Measurements from ENCODE around the gene SND1.

The SND1 gene

GRCh38 chr7:128124786-128125185 is 472.8 kb downstream of the SND1 start:
- H3K9me3 Mint-ChIP-seq, result no peaks in the 10 kb centered on the region
- H3K4me1 Mint-ChIP-seq, result no peaks in the 10 kb centered on the region
- ATAC-seq (no peak), DNase-seq (no peak)
- no peak overlapping the region for H3K4me3 Mint-ChIP-seq
- H3K27me3 Mint-ChIP-seq, result no peaks in the 10 kb centered on the region
- H3K27ac Mint-ChIP-seq, result peak overlapping the region in 1 of 2 donors; percentile 37

GRCh38 chr7:128125816-128126215 is 473.8 kb downstream of the SND1 start:
- ATAC-seq (no peak), DNase-seq (no peak)
- Mint-ChIP-seq H3K4me3 (no peak overlapping the region), H3K27ac (no peak overlapping the region), H3K27me3 (no peaks in the 10 kb centered on the region), H3K4me1 (no peaks in the 10 kb centered on the region), H3K9me3 (no peaks in the 10 kb centered on the region)

GRCh38 chr7:128128401-128128800 is 476.4 kb downstream of the SND1 start:
- DNase-seq, result no peak
- Mint-ChIP-seq H3K9me3 (no peaks in the 10 kb centered on the region), H3K27ac (no peak overlapping the region), H3K4me3 (no peak overlapping the region), H3K4me1 (no peaks in the 10 kb centered on the region), H3K27me3 (peaks cover under 1% of the 10 kb centered on the region)
- ATAC-seq, result no peak

- no peak for DNase-seq
- no peak for ATAC-seq
- H3K9me3 Mint-ChIP-seq, result no peaks in the 10 kb centered on the region
- no peak overlapping the region for H3K27ac Mint-ChIP-seq
- H3K4me1 Mint-ChIP-seq, result peaks cover 4% of the 10 kb centered on the region
- H3K4me3 Mint-ChIP-seq, result no peak overlapping the region
- H3K27me3 Mint-ChIP-seq, result peaks cover 10% of the 10 kb centered on the region
These were observed 477.4 kb downstream of the SND1 start for GRCh38 chr7:128129224-128129864.

GRCh38 chr7:128131115-128131514 is 479.1 kb downstream of the SND1 start:
- Mint-ChIP-seq H3K9me3 (no peaks in the 10 kb centered on the region), H3K4me3 (no peak overlapping the region), H3K4me1 (peaks cover 16% of the 10 kb centered on the region), H3K27me3 (peaks cover 21% of the 10 kb centered on the region), H3K27ac (no peak overlapping the region)
- no peak for ATAC-seq
- no peak for DNase-seq

- H3K27ac Mint-ChIP-seq, result no peak overlapping the region
- no peak overlapping the region for H3K4me3 Mint-ChIP-seq
- no peaks in the 10 kb centered on the region for H3K9me3 Mint-ChIP-seq
- DNase-seq (no peak), ATAC-seq (no peak)
- H3K4me1 Mint-ChIP-seq, result peaks cover 16% of the 10 kb centered on the region
- H3K27me3 Mint-ChIP-seq, result peaks cover 21% of the 10 kb centered on the region
These were observed 479.7 kb downstream of the SND1 start for GRCh38 chr7:128131731-128132130.

GRCh38 chr7:128132426-128133069 is 480.6 kb downstream of the SND1 start:
- DNase-seq (no peak), ATAC-seq (no peak)
- Mint-ChIP-seq H3K4me1 (peaks cover 16% of the 10 kb centered on the region), H3K9me3 (no peaks in the 10 kb centered on the region), H3K4me3 (no peak overlapping the region), H3K27me3 (peaks cover 21% of the 10 kb centered on the region), H3K27ac (no peak overlapping the region)

- peaks cover 16% of the 10 kb centered on the region for H3K4me1 Mint-ChIP-seq
- ATAC-seq, result no peak
- H3K27ac Mint-ChIP-seq, result peak overlapping the region; percentile 72 to 75
These were observed 483.1 kb downstream of the SND1 start for GRCh38 chr7:128135159-128135514.

GRCh38 chr7:128135515-128136214 is 483.7 kb downstream of the SND1 start:
- H3K27me3 Mint-ChIP-seq, result peaks cover 21% of the 10 kb centered on the region

More at GRCh38 chr7:128135159-128135514, 483.1 kb downstream of the SND1 start:
- Mint-ChIP-seq H3K9me3 (no peaks in the 10 kb centered on the region), H3K4me3 (peak overlapping the region; percentile 67 to 76), H3K27me3 (peaks cover 21% of the 10 kb centered on the region)
- no peak for DNase-seq

GRCh38 chr7:128136215-128136597 is 484.2 kb downstream of the SND1 start:
- H3K27ac Mint-ChIP-seq, result peak overlapping the region in 1 of 2 donors; percentile 72
- peaks cover 21% of the 10 kb centered on the region for H3K27me3 Mint-ChIP-seq
- DNase-seq (no peak), ATAC-seq (peak; percentile 61)
- H3K4me3 Mint-ChIP-seq, result peak overlapping the region; percentile 75 to 76
- H3K4me1 Mint-ChIP-seq, result peaks cover 16% of the 10 kb centered on the region
- no peaks in the 10 kb centered on the region for H3K9me3 Mint-ChIP-seq

More at GRCh38 chr7:128135515-128136214, 483.7 kb downstream of the SND1 start:
- DNase-seq, result peak; percentile 65 to 78
- H3K27ac Mint-ChIP-seq, result peak overlapping the region; percentile 72 to 75
- ATAC-seq, result peak; percentile 93
- H3K9me3 Mint-ChIP-seq, result no peaks in the 10 kb centered on the region
- peaks cover 16% of the 10 kb centered on the region for H3K4me1 Mint-ChIP-seq
- peak overlapping the region; percentile 75 to 76 for H3K4me3 Mint-ChIP-seq

- no peak overlapping the region for H3K27ac Mint-ChIP-seq
- ATAC-seq, result no peak
- H3K27me3 Mint-ChIP-seq, result peaks cover 21% of the 10 kb centered on the region
- peaks cover 16% of the 10 kb centered on the region for H3K4me1 Mint-ChIP-seq
- no peak overlapping the region for H3K4me3 Mint-ChIP-seq
- H3K9me3 Mint-ChIP-seq, result no peaks in the 10 kb centered on the region
- DNase-seq, result no peak
These were observed 485.2 kb downstream of the SND1 start for GRCh38 chr7:128137181-128137580.

- ATAC-seq, result no peak
- peaks cover 10% of the 10 kb centered on the region for H3K27me3 Mint-ChIP-seq
These were observed 487.4 kb downstream of the SND1 start for GRCh38 chr7:128139406-128139805.

GRCh38 chr7:128141683-128142195 is 489.7 kb downstream of the SND1 start:
- H3K9me3 Mint-ChIP-seq, result peaks cover 0 to 4% of the 10 kb centered on the region in 2 donors
- no peaks in the 10 kb centered on the region for H3K4me1 Mint-ChIP-seq
- no peaks in the 10 kb centered on the region for H3K27me3 Mint-ChIP-seq
- no peak for ATAC-seq
- no peak overlapping the region for H3K4me3 Mint-ChIP-seq
- no peak overlapping the region for H3K27ac Mint-ChIP-seq
- DNase-seq, result no peak

More at GRCh38 chr7:128139406-128139805, 487.4 kb downstream of the SND1 start:
- Mint-ChIP-seq H3K4me3 (no peak overlapping the region), H3K27ac (no peak overlapping the region), H3K4me1 (peaks cover 12% of the 10 kb centered on the region), H3K9me3 (peaks cover 0 to 4% of the 10 kb centered on the region in 2 donors)
- DNase-seq, result no peak
